SK-N-SH treated with all-trans-retinoic acid at 6 μM for 48 hours (cell line): Measurements from ENCODE around the gene NOS3.

Experiments
- BACH2 ChIP-seq: fragments of 250-450 bp; sonication (Bioruptor Pico); IDR thresholded peaks from 2 replicates; pipeline ENCODE4 v1.9.0; 2021; ENCODE audit warnings: mild to moderate bottlenecking, borderline replicate concordance
- CREB5 ChIP-seq: fragments of 250-450 bp; sonication (Bioruptor Pico); IDR thresholded peaks from 2 replicates; pipeline ENCODE4 v1.5.1; 2020; ENCODE audit warnings: low read depth, mild to moderate bottlenecking, moderate library complexity
- ESRRG ChIP-seq: fragments of 250-450 bp; sonication (Bioruptor Pico); IDR thresholded peaks from 2 replicates; pipeline ENCODE4 v1.6.1; 2021; ENCODE audit warnings: mild to moderate bottlenecking
- GLIS3 ChIP-seq: fragments of 250-450 bp; sonication (Bioruptor Pico); IDR thresholded peaks from 2 replicates; pipeline ENCODE4 v1.5.0; 2020; ENCODE audit warnings: mild to moderate bottlenecking, moderate library complexity
- ISL1 ChIP-seq: fragments of 250-450 bp; sonication (Bioruptor Pico); IDR thresholded peaks from 2 replicates; pipeline ENCODE4 v2.1.2; 2022; ENCODE audit warnings: mild to moderate bottlenecking, moderate library complexity
- PATZ1 ChIP-seq: fragments of 250-450 bp; sonication (Bioruptor Pico); IDR thresholded peaks from 2 replicates; pipeline ENCODE4 v1.8.0; 2020; ENCODE audit warnings: mild to moderate bottlenecking, moderate library complexity, borderline replicate concordance
- RARB ChIP-seq: fragments of 250-450 bp; sonication (Bioruptor Pico); IDR thresholded peaks from 2 replicates; pipeline ENCODE4 v1.8.0; 2021; ENCODE audit warnings: mild to moderate bottlenecking, moderate library complexity
- TOX ChIP-seq: fragments of 250-450 bp; sonication (Bioruptor Pico); IDR thresholded peaks from 2 replicates; pipeline ENCODE4 v1.8.0; 2021; ENCODE audit warnings: mild to moderate bottlenecking, moderate library complexity, borderline replicate concordance
- TSHZ2 ChIP-seq: fragments of 250-450 bp; sonication (Bioruptor Pico); IDR thresholded peaks from 2 replicates; pipeline ENCODE4 v1.5.0; 2020; ENCODE audit warnings: mild to moderate bottlenecking, moderate library complexity
- ZC3H10 ChIP-seq: fragments of 250-450 bp; sonication (Bioruptor Pico); IDR thresholded peaks from 2 replicates; pipeline ENCODE4 v1.5.1; 2021; ENCODE audit warnings: mild to moderate bottlenecking, moderate library complexity
- ZNF70 ChIP-seq: fragments of 450-650 bp; formaldehyde crosslinking; IDR thresholded peaks from 2 replicates; pipeline ENCODE4 v1.5.0; 2020; ENCODE audit warnings: mild to moderate bottlenecking, moderate library complexity
- TF ChIP-seq, protein P1 (sequence below): fragments of 250-450 bp; sonication (Bioruptor Pico); IDR thresholded peaks from 2 replicates; pipeline ENCODE4 v1.8.0; 2021; ENCODE audit warnings: low read depth, mild to moderate bottlenecking, moderate library complexity, borderline replicate concordance

GRCh38 chr7:150947241-150947745 is 43.5 kb upstream of the NOS3 start:
- TF ChIP-seq, protein P1, sequence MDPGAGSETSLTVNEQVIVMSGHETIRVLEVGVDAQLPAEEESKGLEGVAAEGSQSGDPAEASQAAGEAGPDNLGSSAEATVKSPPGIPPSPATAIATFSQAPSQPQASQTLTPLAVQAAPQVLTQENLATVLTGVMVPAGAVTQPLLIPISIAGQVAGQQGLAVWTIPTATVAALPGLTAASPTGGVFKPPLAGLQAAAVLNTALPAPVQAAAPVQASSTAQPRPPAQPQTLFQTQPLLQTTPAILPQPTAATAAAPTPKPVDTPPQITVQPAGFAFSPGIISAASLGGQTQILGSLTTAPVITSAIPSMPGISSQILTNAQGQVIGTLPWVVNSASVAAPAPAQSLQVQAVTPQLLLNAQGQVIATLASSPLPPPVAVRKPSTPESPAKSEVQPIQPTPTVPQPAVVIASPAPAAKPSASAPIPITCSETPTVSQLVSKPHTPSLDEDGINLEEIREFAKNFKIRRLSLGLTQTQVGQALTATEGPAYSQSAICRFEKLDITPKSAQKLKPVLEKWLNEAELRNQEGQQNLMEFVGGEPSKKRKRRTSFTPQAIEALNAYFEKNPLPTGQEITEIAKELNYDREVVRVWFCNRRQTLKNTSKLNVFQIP, result no peak
- TF ChIP-seq ZC3H10 (no peak), TSHZ2 (CRISPR knock-in tag) (no peak), PATZ1 (no peak), RARB (CRISPR knock-in tag) (no peak), ZNF70 (CRISPR knock-in tag) (no peak), CREB5 (CRISPR knock-in tag) (no peak), TOX (no peak), BACH2 (CRISPR knock-in tag) (no peak), GLIS3 (no peak), ESRRG (CRISPR knock-in tag) (no peak), ISL1 (CRISPR knock-in tag) (no peak)
